Neuronal stem cell (in vitro differentiated cells): ENCODE data around the gene CMTR1.
A peak's percentile ranks its signal among the peaks of the same experiment; 100 is the strongest.

ENCODE experiments used
- DNase-seq: peaks from one replicate; pipeline ENCODE4 v3.0.0-alpha.2; 2013; ENCODE audit warnings: low spot score
- H2AFZ ChIP-seq: one replicate; pipeline ENCODE4 v1.6.1; 2013; ENCODE audit warnings: mild to moderate bottlenecking, low read length, inconsistent platforms
- H2AK5ac ChIP-seq: 2 replicates; pipeline ENCODE4 v1.6.1; 2013; ENCODE audit warnings: low read depth, mild to moderate bottlenecking, inconsistent platforms, low read length, moderate library complexity, mixed read lengths
- H2BK120ac ChIP-seq: 2 replicates; pipeline ENCODE4 v1.6.1; 2013; ENCODE audit warnings: low read depth, mild to moderate bottlenecking, inconsistent platforms, low read length, moderate library complexity, mixed read lengths
- H2BK12ac ChIP-seq: one replicate; pipeline ENCODE4 v1.6.1; 2013; ENCODE audit warnings: low read length, inconsistent platforms
- H2BK15ac ChIP-seq: 2 replicates; pipeline ENCODE4 v1.6.1; 2013; ENCODE audit warnings: mild to moderate bottlenecking, low read length, inconsistent platforms, mixed read lengths
- H2BK5ac ChIP-seq: one replicate; pipeline ENCODE4 v1.6.1; 2013; ENCODE audit warnings: inconsistent platforms, mild to moderate bottlenecking, low read length, moderate library complexity
- H3K14ac ChIP-seq: one replicate; pipeline ENCODE4 v1.6.1; 2013; ENCODE audit warnings: low read length, inconsistent platforms
- H3K18ac ChIP-seq: 2 replicates; pipeline ENCODE4 v1.6.1; 2013; ENCODE audit warnings: low read length, inconsistent platforms
- H3K23ac ChIP-seq: 2 replicates; pipeline ENCODE4 v1.6.1; 2013; ENCODE audit warnings: low read depth, mild to moderate bottlenecking, mixed read lengths, low read length, inconsistent platforms; ENCODE audit not compliant: poor library complexity
- H3K27ac ChIP-seq: replicated peaks from 3 replicates; pipeline ENCODE4 v1.5.1; 2013; ENCODE audit warnings: low read length, inconsistent platforms
- H3K27me3 ChIP-seq, 3 experiments: 2 replicates each; pipeline ENCODE4 v1.6.1; 2013; ENCODE audit warnings: low read length in 3 of 3, mild to moderate bottlenecking in 2 of 3, inconsistent platforms in 1 of 3, low read depth in 1 of 3, mixed read lengths in 1 of 3, moderate library complexity in 1 of 3; ENCODE audit not compliant: control insufficient read depth in 3 of 3, insufficient read depth in 3 of 3
- H3K36me3 ChIP-seq, 2 donors: replicated peaks in 1 of 2; 2 replicates each; pipeline ENCODE4 v1.6.1; 2013; ENCODE audit warnings: low read length in 2 of 2; ENCODE audit not compliant: control insufficient read depth in 2 of 2, insufficient read depth in 2 of 2
- H3K4ac ChIP-seq: 2 replicates; pipeline ENCODE4 v1.6.1; 2013; ENCODE audit warnings: inconsistent platforms, mild to moderate bottlenecking, low read length, moderate library complexity
- H3K4me1 ChIP-seq, 2 donors: 1 replicate in 1 of 2; 2 replicates in 1 of 2; pipeline ENCODE4 v1.6.1; 2013; ENCODE audit warnings: low read length in 2 of 2, low read depth in 1 of 2; ENCODE audit not compliant: control insufficient read depth in 2 of 2, insufficient read depth in 1 of 2
- H3K4me2 ChIP-seq: one replicate; pipeline ENCODE4 v1.6.1; 2013; ENCODE audit warnings: mild to moderate bottlenecking, low read length, inconsistent platforms; ENCODE audit not compliant: insufficient read depth, poor library complexity, severe bottlenecking
- H3K4me3 ChIP-seq, 2 donors: 2 replicates each; pipeline ENCODE4 v1.5.1; 2013; ENCODE audit warnings: low read length in 2 of 2, mild to moderate bottlenecking in 2 of 2, inconsistent platforms in 1 of 2, moderate library complexity in 1 of 2
- H3K79me1 ChIP-seq: one replicate; pipeline ENCODE4 v1.6.1; 2013; ENCODE audit warnings: low read depth, mild to moderate bottlenecking, inconsistent platforms, low read length, moderate library complexity
- H3K9ac ChIP-seq: one replicate; pipeline ENCODE4 v1.6.1; 2013; ENCODE audit warnings: mild to moderate bottlenecking, low read depth, low read length, inconsistent platforms; ENCODE audit not compliant: poor library complexity
- H3K9me3 ChIP-seq, 2 donors: replicated peaks in 1 of 2; 2 replicates each; pipeline versions ENCODE3 to v1.6.1; 2013; ENCODE audit warnings: low read length in 2 of 2, mild to moderate bottlenecking in 2 of 2, inconsistent platforms in 1 of 2, low read depth in 1 of 2, mixed read lengths in 1 of 2, moderate library complexity in 1 of 2; ENCODE audit not compliant: control insufficient read depth in 2 of 2, insufficient read depth in 1 of 2
- H4K8ac ChIP-seq: one replicate; pipeline ENCODE4 v1.6.1; 2013; ENCODE audit warnings: low read depth, mild to moderate bottlenecking, inconsistent platforms, low read length, moderate library complexity
- H4K91ac ChIP-seq: one replicate; pipeline ENCODE4 v1.6.1; 2013; ENCODE audit warnings: low read length, low read depth, mild to moderate bottlenecking, inconsistent platforms; ENCODE audit not compliant: poor library complexity
- WGBS, 2 donors: extraction: QIAGEN DNeasy Blood & Tissue Kit; methylation state at CpG; one replicate each; pipeline ENCODE4 v1.1.7; 2013; ENCODE audit warnings: missing lambda C conversion rate in 2 of 2, mixed read lengths in 1 of 2; ENCODE audit not compliant: insufficient read length in 2 of 2, insufficient replicate concordance in 1 of 2; ENCODE audit errors: extremely low coverage in 2 of 2; 5-methylcytosine and 5-hydroxymethylcytosine counted together

The CMTR1 gene

DNA sequence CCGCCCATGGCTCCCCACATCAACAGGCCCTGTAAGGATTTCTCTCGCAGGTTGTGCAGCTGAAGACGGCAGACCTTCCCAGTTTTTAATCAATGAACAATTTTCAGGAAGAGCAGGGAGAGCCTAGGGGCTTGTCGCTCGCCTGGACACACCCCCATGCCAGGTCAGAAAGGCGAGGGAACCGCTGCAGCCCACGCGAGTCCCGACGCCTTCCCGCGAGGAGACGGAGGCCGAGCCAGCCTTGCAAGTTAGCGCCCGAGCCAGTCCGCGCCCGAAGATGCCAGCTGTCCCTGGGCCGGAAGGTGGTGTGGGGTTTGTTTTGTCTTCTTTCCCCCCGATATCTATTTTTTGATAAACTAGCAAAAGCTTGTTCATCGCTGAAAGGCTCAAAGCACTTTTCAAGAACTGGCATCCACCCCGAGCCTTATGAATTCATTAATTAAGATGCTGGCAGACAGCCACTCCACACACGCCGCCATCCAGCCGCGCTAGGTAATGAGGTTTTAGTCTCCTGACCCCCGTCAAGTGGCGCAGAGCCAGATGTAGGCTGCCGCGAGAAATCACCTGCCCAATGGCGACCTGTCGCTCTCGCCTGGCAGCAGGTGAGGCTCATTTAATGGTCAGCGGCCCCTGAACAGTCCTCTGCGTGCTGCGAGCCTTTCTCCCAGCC is 60.1 kb downstream of the CMTR1 start:
- peaks cover 4% of the 10 kb centered on the region for H3K79me1 ChIP-seq
- no peak overlapping the region for H2BK12ac ChIP-seq
- H3K4ac ChIP-seq: no peak overlapping the region
- H3K14ac ChIP-seq: no peak overlapping the region
- H3K4me2 ChIP-seq: no peak overlapping the region
- no peak overlapping the region for H3K4me3 ChIP-seq
- H2AFZ ChIP-seq: no peak overlapping the region
- H3K23ac ChIP-seq: no peak overlapping the region
- no peak overlapping the region for H3K18ac ChIP-seq
- H2BK5ac ChIP-seq: peak overlapping the region; percentile 17
- H2AK5ac ChIP-seq: peak overlapping the region; percentile 45
- peaks cover 7 to 13% of the 10 kb centered on the region in 2 donors for H3K4me1 ChIP-seq
- H3K27ac ChIP-seq: no peak overlapping the region
- no peaks in the 10 kb centered on the region for H3K27me3 ChIP-seq
- no peak overlapping the region for H2BK15ac ChIP-seq
- no peak overlapping the region for H2BK120ac ChIP-seq
- no peaks in the 10 kb centered on the region for H3K9me3 ChIP-seq
- H4K8ac ChIP-seq: no peak overlapping the region
- no CpG with 5 or more reads among the region's 38 CpGs for WGBS, 2 donors
- peaks cover 0 to 3% of the 10 kb centered on the region in 2 donors for H3K36me3 ChIP-seq
- no peak for DNase-seq
- H4K91ac ChIP-seq: no peak overlapping the region
- H3K9ac ChIP-seq: no peak overlapping the region

GRCh38 chr6:37493661-37493995 is 60.6 kb downstream of the CMTR1 start:
- no peak overlapping the region for H3K27ac ChIP-seq

DNA sequence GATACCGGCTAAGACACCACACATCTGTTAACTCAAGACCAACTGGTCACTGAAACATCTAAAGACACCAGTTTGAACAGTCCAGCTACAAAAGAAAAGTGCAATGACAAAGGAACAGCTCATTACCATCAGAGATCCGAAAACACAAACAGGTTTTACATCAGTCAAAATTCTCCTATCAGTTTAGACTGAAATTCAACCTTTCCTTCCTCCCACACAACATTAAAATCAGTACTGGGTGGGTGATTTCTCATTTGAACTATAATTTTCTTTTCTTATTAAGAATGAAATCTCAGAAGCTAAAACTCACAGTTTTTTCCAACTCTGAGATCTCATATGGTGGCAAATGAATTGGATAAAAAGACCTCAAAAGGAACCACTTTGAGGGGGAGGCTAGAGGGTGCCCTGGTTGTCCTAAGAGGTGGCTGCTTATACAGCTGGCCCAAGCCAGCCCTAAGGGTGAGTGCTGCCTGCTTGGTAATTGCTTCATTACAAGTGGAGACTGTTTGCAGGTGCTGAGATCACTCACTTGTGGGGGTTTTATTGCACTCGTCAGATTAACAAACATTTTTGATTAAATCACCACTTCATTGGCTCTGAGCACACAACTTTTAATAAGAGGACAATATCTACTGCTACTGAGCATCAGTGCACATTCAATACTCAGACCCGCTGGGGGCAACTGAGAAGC is 62.4 kb downstream of the CMTR1 start:
- peaks cover 4% of the 10 kb centered on the region for H3K79me1 ChIP-seq
- no peak overlapping the region for H4K91ac ChIP-seq
- H4K8ac ChIP-seq: no peak overlapping the region
- H2BK5ac ChIP-seq: no peak overlapping the region
- no peaks in the 10 kb centered on the region for H3K36me3 ChIP-seq
- peaks cover 12 to 19% of the 10 kb centered on the region in 2 donors for H3K4me1 ChIP-seq
- no peak overlapping the region for H3K18ac ChIP-seq
- H2BK120ac ChIP-seq: no peak overlapping the region
- no peaks in the 10 kb centered on the region for H3K9me3 ChIP-seq
- no CpG with 5 or more reads among the region's 4 CpGs for WGBS, 2 donors
- no peak overlapping the region for H3K4ac ChIP-seq
- H2AFZ ChIP-seq: no peak overlapping the region
- H3K23ac ChIP-seq: no peak overlapping the region
- no peak overlapping the region for H2BK15ac ChIP-seq
- H3K27ac ChIP-seq: no peak overlapping the region
- no peak for DNase-seq
- no peak overlapping the region for H2BK12ac ChIP-seq
- no peak overlapping the region for H3K9ac ChIP-seq
- no peaks in the 10 kb centered on the region for H3K27me3 ChIP-seq
- no peak overlapping the region for H3K4me3 ChIP-seq
- H3K4me2 ChIP-seq: no peak overlapping the region
- H3K14ac ChIP-seq: no peak overlapping the region
- H2AK5ac ChIP-seq: no peak overlapping the region

More at GRCh38 chr6:37493661-37493995, 60.6 kb downstream of the CMTR1 start:
- H3K4me3 ChIP-seq: no peak overlapping the region
- no peak overlapping the region for H3K4me2 ChIP-seq
- H3K4me1 ChIP-seq: peaks cover 7 to 13% of the 10 kb centered on the region in 2 donors
- H2BK5ac ChIP-seq: peak overlapping the region; percentile 17
- H3K9me3 ChIP-seq: no peaks in the 10 kb centered on the region
- peak overlapping the region; percentile 45 for H2AK5ac ChIP-seq
- no peak overlapping the region for H3K9ac ChIP-seq
- no peak overlapping the region for H2BK15ac ChIP-seq
- no peak overlapping the region for H3K23ac ChIP-seq
- H2BK12ac ChIP-seq: no peak overlapping the region
- H3K14ac ChIP-seq: no peak overlapping the region
- no CpG with 5 or more reads among the region's 9 CpGs for WGBS, 2 donors
- no peak overlapping the region for H2AFZ ChIP-seq
- no peak overlapping the region for H3K4ac ChIP-seq
- H3K18ac ChIP-seq: no peak overlapping the region
- H4K91ac ChIP-seq: no peak overlapping the region
- no peak for DNase-seq
- no peaks in the 10 kb centered on the region for H3K27me3 ChIP-seq
- no peak overlapping the region for H4K8ac ChIP-seq
- peaks cover 4% of the 10 kb centered on the region for H3K79me1 ChIP-seq
- H2BK120ac ChIP-seq: no peak overlapping the region
- no peaks in the 10 kb centered on the region for H3K36me3 ChIP-seq

DNA sequence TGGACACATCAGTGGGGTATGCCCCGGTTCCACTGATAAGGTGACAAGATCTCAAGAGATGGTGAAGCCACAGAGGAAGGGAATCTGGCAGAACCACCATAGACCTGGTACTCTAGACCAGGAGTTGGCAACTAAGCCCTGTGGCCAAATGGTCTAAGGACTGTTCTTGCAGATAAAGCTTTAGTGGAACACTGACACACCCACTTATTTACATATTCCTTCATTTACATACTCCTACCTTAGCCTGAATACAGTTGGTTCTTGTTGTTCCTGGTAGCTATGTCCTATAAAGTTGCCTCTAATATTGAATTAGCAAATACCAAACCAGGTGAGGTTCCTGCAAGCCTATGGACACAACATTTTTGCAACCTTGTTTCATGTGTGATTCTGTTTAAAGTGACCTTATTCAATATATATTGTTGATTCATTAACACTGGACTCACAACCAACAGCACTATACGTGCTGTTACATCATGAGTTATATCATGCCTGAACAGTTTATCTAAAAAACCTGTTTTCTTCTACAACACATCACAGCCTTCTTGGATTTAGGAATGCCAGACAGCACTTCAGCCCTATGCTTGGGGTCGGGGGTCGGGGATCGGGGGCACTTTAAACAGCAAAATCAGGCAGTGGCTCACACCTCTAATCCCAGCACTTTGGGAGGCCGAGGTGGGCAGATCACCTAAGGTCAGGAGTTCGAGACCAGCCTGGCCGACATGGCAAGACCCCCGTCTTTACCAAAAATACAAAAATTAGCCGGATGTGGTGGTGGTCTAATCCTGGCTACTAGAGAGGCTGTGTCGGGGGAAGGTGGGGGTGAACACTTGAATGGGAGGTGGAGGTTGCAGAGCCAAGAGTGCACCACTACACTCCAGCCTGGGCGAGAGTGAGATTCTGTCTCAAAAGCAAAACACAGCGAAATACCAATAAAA is 64.2 kb downstream of the CMTR1 start:
- Histone ChIP-seq H3K4me2 (no peak overlapping the region), H3K27me3 (no peaks in the 10 kb centered on the region), H3K9ac (no peak overlapping the region), H2BK12ac (no peak overlapping the region), H3K18ac (no peak overlapping the region), H2BK120ac (no peak overlapping the region), H3K36me3 (no peaks in the 10 kb centered on the region), H3K14ac (no peak overlapping the region), H4K91ac (no peak overlapping the region), H3K79me1 (peaks cover 2% of the 10 kb centered on the region), H3K27ac (no peak overlapping the region), H3K23ac (no peak overlapping the region), H4K8ac (no peak overlapping the region), H2BK5ac (no peak overlapping the region), H2BK15ac (no peak overlapping the region), H3K9me3 (no peaks in the 10 kb centered on the region), H3K4ac (no peak overlapping the region), H3K4me1 (peaks cover 12 to 13% of the 10 kb centered on the region in 2 donors), H2AK5ac (no peak overlapping the region), H2AFZ (no peak overlapping the region), H3K4me3 (no peak overlapping the region)
- no peak for DNase-seq
- no CpG with 5 or more reads among the region's 13 CpGs for WGBS, 2 donors
